Esophagus muscularis mucosa (tissue), 4 donors: ENCODE data around the gene FAM241A. TPM values are rescaled to one million over a fixed set of nuclear protein-coding genes. Genes with fewer than 3 reads are reported as not detected.

Source experiments
- DNase-seq: peaks from one replicate; pipeline ENCODE4 v3.0.0-alpha.2; 2017; ENCODE audit errors: extremely low spot score
- H3K27ac ChIP-seq, 4 donors: fragments of 200-600 bp; sonication (generic); replicated peaks in 1 of 4; 1 replicate in 3 of 4; 2 replicates in 1 of 4; pipeline ENCODE4 v1.5.1; 2016 to 2019; ENCODE audit warnings: mild to moderate bottlenecking in 1 of 4
- H3K27me3 ChIP-seq, 4 donors: fragments of 200-600 bp; sonication (generic); one replicate each; pipeline versions ENCODE4 v1.5.1 to v1.6.0; 2016 to 2019
- H3K36me3 ChIP-seq, 4 donors: fragments of 200-600 bp; sonication (generic); one replicate each; pipeline ENCODE4 v1.5.1; 2016 to 2019
- H3K4me1 ChIP-seq, 4 donors: fragments of 200-600 bp; sonication (generic); one replicate each; pipeline ENCODE4 v1.5.1; 2016 to 2019
- H3K4me3 ChIP-seq, 4 donors: fragments of 200-600 bp; sonication (generic); 1 replicate in 2 of 4; 2 replicates in 2 of 4; pipeline ENCODE4 v1.5.1; 2016 to 2019; ENCODE audit warnings: mild to moderate bottlenecking in 4 of 4, moderate library complexity in 1 of 4
- H3K9me3 ChIP-seq, 4 donors: fragments of 200-600 bp; sonication (generic); 1 replicate in 3 of 4; 2 replicates in 1 of 4; pipeline ENCODE4 v1.5.1; 2016 to 2019
- CTCF ChIP-seq, 3 experiments: fragments of 200-600 bp in 2 of 3; fragments of 450-650 bp in 1 of 3; sonication (generic) in 2 of 3; IDR thresholded peaks; one replicate each; pipeline ENCODE4 v1.5.1; 2017 to 2019; ENCODE audit warnings: antibody characterized with exemption in 3 of 3, mild to moderate bottlenecking in 2 of 3, moderate library complexity in 1 of 3
- EP300 ChIP-seq: sonication (generic); formaldehyde crosslinking; IDR thresholded peaks from one replicate; pipeline ENCODE4 v1.6.1; 2017; ENCODE audit warnings: antibody characterized with exemption
- POLR2A ChIP-seq: fragments of 450-650 bp; IDR thresholded peaks from one replicate; pipeline ENCODE4 v1.6.1; 2017; ENCODE audit warnings: antibody characterized with exemption, moderate library complexity, mild to moderate bottlenecking, low read depth
- POLR2AphosphoS5 ChIP-seq, 2 donors: sonication (generic); formaldehyde crosslinking; IDR thresholded peaks; one replicate each; pipeline ENCODE4 v1.6.1; 2017; ENCODE audit warnings: antibody characterized with exemption in 2 of 2
- WGBS: methylation state at CpG from one replicate; pipeline ENCODE4 v1.1.5; 2018; 5-methylcytosine and 5-hydroxymethylcytosine counted together
- intact Hi-C: fragments of 100-400 bp; cut with DNase I; formaldehyde crosslinking; loops from one replicate; pipeline ENCODE4 v1.15.1; 2023
- total RNA-seq, 4 donors: library from RNA; depleted of rRNA; stranded (reverse); fragments of >200 nt; gene quantifications; one replicate each; pipeline versions ENCODE4 v1.1.0 to v1.2.1, GENCODE V29; 2016

FAM241A gene
- total RNA-seq, 4 donors from 2014 or later: 5.0 to 7.5 (median 5.2) TPM

- H3K4me3 ChIP-seq: no peak overlapping the region
- intact Hi-C loops: no loop called here
- H3K27ac ChIP-seq: no peak overlapping the region
- no peaks in the 10 kb centered on the region for H3K27me3 ChIP-seq
- WGBS: 84% methylated on average over 3 of the region's 3 CpGs
- H3K36me3 ChIP-seq: peaks cover 0 to 17% (median 3%) of the 10 kb centered on the region in 4 donors
- H3K9me3 ChIP-seq: no peaks in the 10 kb centered on the region
- DNase-seq: no peak
- no peak for TF ChIP-seq EP300
- no peak for TF ChIP-seq CTCF (IDR thresholded peaks at IDR 0.05)
- peaks cover 0 to 5% (median 0%) of the 10 kb centered on the region in 4 donors for H3K4me1 ChIP-seq
These were observed 37.4 kb downstream of the FAM241A start for GRCh38 chr4:112182604-112183003.

GRCh38 chr4:112183252-112183651 lies 38.0 kb downstream of the FAM241A start:
- TF ChIP-seq POLR2A (no peak), POLR2AphosphoS5 (IDR thresholded peaks at IDR 0.05) (no peak), EP300 (no peak), CTCF (IDR thresholded peaks at IDR 0.05) (no peak)
- no peak for DNase-seq
- Histone ChIP-seq H3K4me3 (no peak overlapping the region), H3K27ac (no peak overlapping the region), H3K36me3 (peaks cover 0 to 22% (median 3%) of the 10 kb centered on the region in 4 donors), H3K9me3 (no peaks in the 10 kb centered on the region), H3K4me1 (peaks cover 0 to 5% (median 0%) of the 10 kb centered on the region in 4 donors), H3K27me3 (no peaks in the 10 kb centered on the region)
- WGBS: 79% methylated on average over 2 of the region's 2 CpGs
- intact Hi-C loops: no loop called here

- Histone ChIP-seq H3K36me3 (peaks cover 0 to 23% (median 3%) of the 10 kb centered on the region in 4 donors), H3K27ac (no peak overlapping the region), H3K4me3 (no peak overlapping the region), H3K4me1 (peaks cover 0 to 5% (median 0%) of the 10 kb centered on the region in 4 donors), H3K9me3 (no peaks in the 10 kb centered on the region), H3K27me3 (no peaks in the 10 kb centered on the region)
- 96% methylated on average over 1 of the region's 1 CpG for WGBS
- TF ChIP-seq POLR2AphosphoS5 (IDR thresholded peaks at IDR 0.05) (no peak), CTCF (IDR thresholded peaks at IDR 0.05) (no peak), EP300 (no peak), POLR2A (no peak)
- intact Hi-C loops: no loop called here
- no peak for DNase-seq
These were observed 39.2 kb downstream of the FAM241A start for GRCh38 chr4:112184438-112184837.

- DNase-seq: no peak
- intact Hi-C loops: no loop called here
- no peaks in the 10 kb centered on the region for H3K9me3 ChIP-seq
These were observed 40.1 kb downstream of the FAM241A start for GRCh38 chr4:112185334-112185733.

More at GRCh38 chr4:112185334-112185733, 40.1 kb downstream of the FAM241A start:
- Histone ChIP-seq H3K4me1 (peaks cover 0 to 5% (median 0%) of the 10 kb centered on the region in 4 donors), H3K27ac (no peak overlapping the region), H3K27me3 (no peaks in the 10 kb centered on the region), H3K4me3 (no peak overlapping the region), H3K36me3 (peaks cover 0 to 27% (median 3%) of the 10 kb centered on the region in 4 donors)
- TF ChIP-seq POLR2A (no peak), POLR2AphosphoS5 (IDR thresholded peaks at IDR 0.05) (no peak), CTCF (IDR thresholded peaks at IDR 0.05) (no peak), EP300 (no peak)
- WGBS: 95% methylated on average over 2 of the region's 2 CpGs
